ENCODE results near the gene MGAT4B. TPM values are rescaled to one million over a fixed set of nuclear protein-coding genes. Genes with fewer than 3 reads are reported as not detected.

The MGAT4B gene
- total RNA-seq, 2 experiments from 2014 or later, result 85.9 to 103 TPM

DNA sequence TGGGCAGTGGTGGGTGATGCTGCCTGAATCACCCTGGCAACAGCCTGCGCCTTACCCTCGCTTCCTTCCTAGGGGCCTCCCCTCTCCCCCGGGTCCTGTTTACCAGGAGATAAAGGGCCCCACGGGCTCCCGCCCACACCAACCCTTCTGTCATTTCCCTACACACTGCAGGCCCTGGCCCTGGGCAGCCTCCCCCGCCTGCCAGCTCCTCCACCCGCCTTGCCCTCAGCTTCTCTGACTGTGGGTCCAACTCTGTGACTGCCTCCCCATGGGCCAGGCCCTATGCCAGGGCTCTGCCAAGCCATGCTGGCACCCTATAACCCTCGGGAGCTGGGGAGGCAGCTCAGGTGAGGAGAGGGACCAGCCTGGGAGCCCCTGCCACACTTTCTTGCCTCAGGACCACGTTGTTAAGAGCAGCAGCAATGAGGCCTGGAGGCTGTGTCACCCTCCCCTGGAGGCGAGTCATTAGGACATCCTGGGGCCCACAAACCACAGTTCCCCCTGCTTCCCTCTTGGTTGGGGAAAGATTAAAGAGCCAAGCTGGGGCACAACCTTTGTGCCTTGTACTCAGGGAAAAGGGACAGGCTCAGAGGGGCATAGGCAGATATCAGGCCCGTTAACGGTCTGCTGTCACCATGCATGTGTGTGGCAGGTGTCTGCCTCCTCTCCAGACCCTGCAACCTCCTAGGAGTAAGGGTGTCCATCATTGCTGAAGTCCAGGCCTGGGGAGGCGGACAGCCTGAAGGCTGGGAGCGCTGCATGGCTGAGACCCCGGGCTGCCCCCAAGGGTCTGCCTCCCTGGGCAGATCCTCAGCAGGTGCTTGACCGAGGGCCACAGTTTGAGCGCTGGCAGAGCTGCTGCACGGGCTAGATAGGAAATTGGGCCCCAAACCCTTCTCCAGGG is 2.8 kb downstream of the MGAT4B start:
- no peak for ATAC-seq
- DNase-seq, result peak; percentile 48
- Mint-ChIP-seq H3K4me3 (peak overlapping the region; percentile 85), H3K4me1 (ENCODE audit: low read depth) (peaks cover 29% of the 10 kb centered on the region), H3K9me3 (ENCODE audit: insufficient read depth) (no peaks in the 10 kb centered on the region), H3K27ac (peak overlapping the region; percentile 87), H3K27me3 (ENCODE audit: low read depth) (no peaks in the 10 kb centered on the region), H3K36me3 (ENCODE audit: low read depth) (peaks cover 27% of the 10 kb centered on the region)
- POLR2A ChIA-PET, result interaction anchor here (3.6 kb wide), 1 partner anchor 17 kb away, joined by 29 read pairs; the partner anchor contains the start of gene SQSTM1
- CTCF ChIA-PET, result interaction anchor here (1.2 kb wide), 1 partner anchor 41 kb away, joined by 3 read pairs; no protein-coding TSS in a partner anchor

DNA sequence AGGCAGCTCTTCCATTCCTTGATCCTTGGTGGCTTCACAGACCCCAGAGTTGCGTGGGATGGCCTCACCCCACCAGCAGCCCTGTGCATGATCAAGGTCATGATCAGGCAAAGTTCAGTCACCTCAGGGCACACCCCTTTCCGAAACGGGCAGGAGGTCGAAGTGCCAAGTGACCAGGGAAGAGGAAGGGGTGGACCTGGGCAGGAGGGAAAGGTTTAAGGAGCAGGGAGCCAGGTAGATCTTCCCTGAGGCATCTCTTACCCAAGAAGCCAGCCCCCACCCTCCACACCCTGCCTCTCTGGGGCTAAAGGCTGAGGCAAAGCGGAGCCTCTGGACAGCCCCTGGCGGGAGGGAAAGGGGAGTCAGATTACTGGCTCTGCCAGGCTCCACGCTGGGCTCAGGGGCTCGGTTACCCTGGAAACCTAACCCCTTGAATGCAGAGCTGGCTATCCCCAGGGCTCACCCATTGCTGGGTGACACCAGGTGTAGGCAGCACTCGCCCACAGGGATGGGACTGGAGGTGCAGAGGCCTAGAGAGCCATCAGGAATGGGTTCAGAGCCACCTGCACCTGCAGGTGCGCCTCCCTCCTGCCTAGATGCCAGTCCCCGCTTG is 3.6 kb downstream of the MGAT4B start:
- H3K9me3 Mint-ChIP-seq (ENCODE audit: insufficient read depth), result no peaks in the 10 kb centered on the region
- peaks cover 33% of the 10 kb centered on the region for H3K36me3 Mint-ChIP-seq (ENCODE audit: low read depth)
- H3K27ac Mint-ChIP-seq, result no peak overlapping the region
- no peak for ATAC-seq
- POLR2A ChIA-PET, result interaction anchor here (1.6 to 3.6 kb wide), 2 partner anchors 17 kb away, joined by 12 to 29 read pairs; partner anchors contain the start of gene SQSTM1
- CTCF ChIA-PET, result interaction anchor here (1.1 to 2.7 kb wide), 13 partner anchors 9 to 172 kb away, joined by 3 to 18 read pairs (median 7); partner anchors contain the start of genes LTC4S and SQSTM1
- H3K27me3 Mint-ChIP-seq (ENCODE audit: low read depth), result no peaks in the 10 kb centered on the region
- peaks cover 29% of the 10 kb centered on the region for H3K4me1 Mint-ChIP-seq (ENCODE audit: low read depth)
- no peak overlapping the region for H3K4me3 Mint-ChIP-seq
- DNase-seq, result no peak

DNA sequence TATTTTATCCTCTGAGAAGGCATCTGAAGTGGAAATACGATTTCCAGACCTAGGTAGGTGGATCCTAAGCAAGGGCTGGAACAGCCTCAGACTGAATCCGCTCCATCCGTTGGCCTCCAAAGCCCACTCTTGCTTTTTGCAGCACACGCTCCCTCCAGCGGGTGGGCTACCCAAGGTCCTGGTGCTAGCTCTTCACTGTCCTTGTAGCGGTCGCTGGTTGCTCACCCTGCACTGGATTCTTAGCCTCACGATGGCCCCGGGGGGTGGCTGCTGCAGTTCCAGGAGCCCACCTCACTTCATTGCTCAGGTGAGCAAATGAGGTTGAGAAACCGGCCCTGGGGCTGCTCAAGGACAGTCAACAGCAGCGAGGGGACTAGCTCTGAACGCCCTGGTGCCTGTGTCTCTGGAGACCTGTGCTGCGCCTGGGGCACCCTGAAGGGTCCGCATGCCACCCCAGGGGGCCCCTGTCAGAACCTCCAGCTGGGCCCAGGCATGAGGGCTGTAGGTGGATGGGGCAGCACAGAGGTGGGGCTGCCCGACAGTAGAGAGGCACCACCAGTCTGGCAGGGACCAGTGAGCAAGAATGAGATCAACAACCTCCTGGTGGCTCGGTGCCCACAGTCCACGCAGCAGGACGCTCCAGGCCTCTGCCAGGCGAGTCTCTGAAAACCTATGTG is 4.3 kb downstream of the MGAT4B start:
- Mint-ChIP-seq H3K36me3 (ENCODE audit: low read depth) (peaks cover 35% of the 10 kb centered on the region), H3K27me3 (ENCODE audit: low read depth) (no peaks in the 10 kb centered on the region), H3K9me3 (ENCODE audit: insufficient read depth) (no peaks in the 10 kb centered on the region), H3K4me1 (ENCODE audit: low read depth) (peaks cover 29% of the 10 kb centered on the region), H3K27ac (no peak overlapping the region), H3K4me3 (no peak overlapping the region)
- DNase-seq, result no peak
- ATAC-seq, result no peak
- ChIA-PET CTCF (interaction anchor here (0.6 to 2.7 kb wide), 28 partner anchors 9 to 289 kb away, joined by 3 to 18 read pairs (median 6); partner anchors contain the start of genes LTC4S and SQSTM1), POLR2A (interaction anchor here (0.6 to 1.6 kb wide), 3 partner anchors 18 to 125 kb away, joined by 3 to 12 read pairs (median 3); partner anchors contain the start of gene SQSTM1)

DNA sequence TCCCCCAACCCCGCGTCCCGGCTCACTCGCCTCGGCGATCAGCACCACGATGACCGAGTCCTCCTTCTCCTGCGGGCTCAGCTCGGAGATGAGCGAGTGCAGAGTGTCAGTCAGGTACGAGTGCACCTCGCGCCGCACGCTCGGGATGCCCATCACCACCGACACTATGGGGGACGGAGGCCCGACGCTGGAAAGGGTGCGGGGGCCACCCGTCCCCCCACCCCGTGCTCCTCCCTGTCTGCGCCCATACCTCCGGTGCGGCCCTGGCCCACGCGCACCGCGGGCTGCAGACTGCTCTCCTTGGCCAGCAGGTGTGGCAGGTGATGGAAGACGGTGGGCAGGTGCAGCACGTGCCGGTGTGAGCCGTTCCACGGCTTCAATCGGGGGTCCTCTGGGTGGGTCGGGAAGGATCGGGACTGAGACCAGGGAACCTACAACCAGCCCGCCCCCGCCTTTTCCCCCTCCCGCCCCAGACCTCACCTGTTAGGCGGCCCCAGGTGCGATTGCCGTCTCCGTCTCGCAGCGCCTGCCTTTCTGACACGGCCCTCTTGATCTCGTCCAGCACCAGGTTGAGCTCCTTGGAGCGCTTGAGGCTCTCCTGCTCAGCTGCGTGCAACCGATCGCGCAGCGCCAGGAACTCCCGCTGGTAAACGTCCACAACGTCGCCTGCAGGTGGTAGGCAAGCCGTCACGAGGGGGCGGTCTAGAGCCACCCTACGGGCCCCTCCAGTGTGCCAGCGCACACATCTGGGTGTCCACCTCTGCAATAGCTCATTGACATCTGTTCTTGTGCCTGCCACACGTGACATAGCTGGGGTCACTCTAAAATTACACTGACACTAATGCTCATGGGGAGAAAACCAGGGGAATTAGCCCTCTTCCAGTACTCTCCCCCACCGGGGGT is 5.1 kb downstream of the MGAT4B start:
- H3K9me3 Mint-ChIP-seq (ENCODE audit: insufficient read depth), result no peaks in the 10 kb centered on the region
- ChIA-PET POLR2A (interaction anchor here (0.5 to 1.6 kb wide), 4 partner anchors 18 to 124 kb away, joined by 3 to 12 read pairs (median 3); partner anchors contain the start of gene SQSTM1), CTCF (interaction anchor here (0.6 to 2.7 kb wide), 30 partner anchors 8 to 289 kb away, joined by 3 to 18 read pairs (median 5); partner anchors contain the start of genes LTC4S and SQSTM1)
- H3K27ac Mint-ChIP-seq, result no peak overlapping the region
- H3K36me3 Mint-ChIP-seq (ENCODE audit: low read depth), result peaks cover 43% of the 10 kb centered on the region
- H3K4me3 Mint-ChIP-seq, result no peak overlapping the region
- no peaks in the 10 kb centered on the region for H3K27me3 Mint-ChIP-seq (ENCODE audit: low read depth)
- H3K4me1 Mint-ChIP-seq (ENCODE audit: low read depth), result peaks cover 33% of the 10 kb centered on the region
- peak; percentile 87 for DNase-seq
- peak; percentile 43 for ATAC-seq

DNA sequence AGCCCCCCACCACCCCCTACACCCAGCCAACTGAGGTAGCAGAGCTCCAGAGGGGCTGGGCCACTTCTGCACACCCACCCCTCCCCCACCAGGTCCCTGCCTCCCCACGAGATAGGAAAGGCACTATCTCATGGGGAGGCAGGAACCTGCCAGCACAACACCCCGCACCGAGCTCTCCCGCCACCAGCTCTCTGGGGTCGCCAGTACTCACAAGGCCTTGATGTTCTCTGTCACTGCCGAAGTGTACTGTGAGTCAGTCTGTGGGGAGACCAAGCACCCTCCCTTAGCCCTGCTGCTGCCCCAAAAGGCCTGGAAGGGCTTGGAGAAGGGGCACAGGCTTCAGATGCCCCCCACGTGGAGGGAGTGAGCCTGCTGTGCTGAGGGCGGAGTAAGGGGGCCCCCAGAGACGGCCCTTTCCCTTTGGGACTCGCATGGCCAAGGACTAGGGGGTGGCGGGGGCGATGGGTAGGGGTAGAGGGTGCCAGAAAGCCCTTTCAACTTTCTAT is 5.9 kb downstream of the MGAT4B start:
- H3K27ac Mint-ChIP-seq, result no peak overlapping the region
- DNase-seq (no peak), ATAC-seq (no peak)
- POLR2A ChIA-PET, result interaction anchor here (0.5 kb wide), 1 partner anchor 20 kb away, joined by 3 read pairs; the partner anchor contains the start of gene SQSTM1
- H3K27me3 Mint-ChIP-seq (ENCODE audit: low read depth), result no peaks in the 10 kb centered on the region
- peaks cover 43% of the 10 kb centered on the region for H3K36me3 Mint-ChIP-seq (ENCODE audit: low read depth)
- peaks cover 33% of the 10 kb centered on the region for H3K4me1 Mint-ChIP-seq (ENCODE audit: low read depth)
- CTCF ChIA-PET, result interaction anchor here (1.7 to 2.7 kb wide), 3 partner anchors 10 to 108 kb away, joined by 9 to 18 read pairs (median 10); partner anchors contain the start of gene SQSTM1
- no peaks in the 10 kb centered on the region for H3K9me3 Mint-ChIP-seq (ENCODE audit: insufficient read depth)
- H3K4me3 Mint-ChIP-seq, result no peak overlapping the region

DNA sequence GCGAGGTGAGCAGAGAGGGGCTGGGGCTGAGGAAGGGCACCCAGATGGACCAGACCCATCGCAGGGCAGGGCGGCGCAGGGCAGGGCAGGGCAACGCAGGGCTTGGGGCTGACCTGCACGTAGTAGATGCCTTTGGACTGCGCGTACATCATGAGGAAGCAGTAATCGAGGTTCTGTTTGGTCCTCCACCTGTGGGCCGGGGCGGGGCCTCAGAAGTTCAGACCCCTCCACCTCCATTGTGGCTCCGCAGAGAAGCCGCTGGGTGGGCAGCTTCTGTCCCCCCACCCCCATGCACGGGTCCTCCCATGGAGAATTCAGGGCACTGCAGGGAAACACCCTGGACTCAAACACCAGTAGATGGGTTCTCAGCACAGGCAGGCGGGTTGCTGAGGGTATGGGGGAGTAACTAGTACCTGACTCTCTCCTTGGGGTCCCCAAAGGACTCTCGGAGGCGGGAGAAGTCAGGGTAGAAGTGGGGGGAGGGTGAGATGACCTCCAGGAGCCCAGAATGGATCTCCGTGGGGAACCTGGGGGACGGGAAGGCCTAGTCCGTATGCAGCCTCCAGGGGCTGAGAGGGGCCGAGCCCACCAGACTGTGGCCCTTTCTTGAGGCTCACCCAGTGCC is 6.5 kb downstream of the MGAT4B start:
- H3K4me1 Mint-ChIP-seq (ENCODE audit: low read depth), result peaks cover 31% of the 10 kb centered on the region
- ChIA-PET CTCF (interaction anchor here (2.7 kb wide), 1 partner anchor 20 kb away, joined by 18 read pairs; the partner anchor contains the start of gene SQSTM1), POLR2A (no interaction called here)
- H3K9me3 Mint-ChIP-seq (ENCODE audit: insufficient read depth), result no peaks in the 10 kb centered on the region
- H3K27ac Mint-ChIP-seq, result no peak overlapping the region
- H3K36me3 Mint-ChIP-seq (ENCODE audit: low read depth), result peaks cover 41% of the 10 kb centered on the region
- ATAC-seq (no peak), DNase-seq (no peak)
- H3K27me3 Mint-ChIP-seq (ENCODE audit: low read depth), result no peaks in the 10 kb centered on the region
- no peak overlapping the region for H3K4me3 Mint-ChIP-seq

DNA sequence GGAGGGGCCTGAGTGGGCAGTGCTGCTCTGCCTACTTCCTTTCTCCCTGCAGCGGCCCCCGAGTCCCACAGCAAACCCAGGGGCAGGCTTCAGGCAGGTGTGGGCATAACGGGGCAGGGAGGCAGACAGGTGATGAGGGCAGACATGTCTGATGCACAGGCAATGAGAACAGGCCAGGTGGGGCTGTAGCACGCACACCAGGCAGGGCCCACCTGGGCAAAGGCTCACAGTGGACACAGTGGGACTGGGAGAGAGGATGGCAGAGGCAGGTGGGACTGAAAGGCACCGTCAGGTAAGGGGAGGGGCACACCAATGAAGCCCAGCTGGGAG is 7.1 kb downstream of the MGAT4B start:
- Mint-ChIP-seq H3K4me3 (no peak overlapping the region), H3K36me3 (ENCODE audit: low read depth) (peaks cover 36% of the 10 kb centered on the region), H3K4me1 (ENCODE audit: low read depth) (peaks cover 31% of the 10 kb centered on the region), H3K9me3 (ENCODE audit: insufficient read depth) (no peaks in the 10 kb centered on the region), H3K27me3 (ENCODE audit: low read depth) (no peaks in the 10 kb centered on the region), H3K27ac (no peak overlapping the region)
- ATAC-seq (no peak), DNase-seq (no peak)
- ChIA-PET POLR2A (no interaction called here), CTCF (no interaction called here)

DNA sequence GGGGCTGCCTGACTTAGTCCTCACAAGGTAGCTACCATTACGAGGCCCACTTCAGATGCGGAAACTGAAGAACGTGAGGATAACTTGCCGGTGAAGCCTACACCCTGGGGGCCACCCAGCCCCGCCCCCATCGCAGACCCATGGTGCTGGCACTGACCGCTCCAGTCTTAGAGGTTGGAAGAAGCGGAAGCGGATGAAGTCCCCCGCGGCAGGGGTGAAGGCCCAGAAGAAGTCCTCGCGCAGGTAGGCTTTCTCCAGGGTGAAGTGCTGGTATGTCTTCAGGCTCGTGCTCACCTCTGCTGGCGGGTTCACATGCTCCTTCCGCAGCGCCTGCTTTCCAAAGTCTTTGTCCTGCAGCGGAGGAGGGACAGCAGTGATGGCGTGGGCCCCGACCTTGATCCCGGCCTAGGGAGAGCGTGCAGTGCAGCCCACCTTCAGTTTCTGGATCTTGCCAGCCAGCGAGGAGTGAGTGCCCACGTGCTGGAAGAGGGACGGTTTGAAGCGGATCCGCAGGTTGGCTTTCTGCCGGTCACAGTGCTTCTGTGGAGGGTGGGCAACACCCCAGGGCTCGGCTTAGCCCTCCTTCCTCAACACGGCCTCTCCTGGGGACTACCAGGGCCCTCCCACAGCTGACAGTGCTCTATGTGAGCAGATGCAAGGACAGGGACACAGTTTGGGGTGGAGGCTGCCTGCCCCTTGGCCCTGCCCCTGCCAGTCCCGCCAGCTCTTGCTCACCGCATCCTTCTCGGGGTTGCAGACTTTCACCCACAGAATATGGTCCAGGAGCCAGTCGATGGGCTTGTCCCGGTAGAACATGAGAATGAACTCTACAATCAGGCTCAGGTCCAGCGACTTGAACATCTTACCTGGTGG is 7.7 kb downstream of the MGAT4B start:
- H3K4me1 Mint-ChIP-seq (ENCODE audit: low read depth), result peaks cover 31% of the 10 kb centered on the region
- peaks cover 32% of the 10 kb centered on the region for H3K36me3 Mint-ChIP-seq (ENCODE audit: low read depth)
- ChIA-PET CTCF (no interaction called here), POLR2A (interaction anchor here (0.6 to 0.9 kb wide), 2 partner anchors 22 to 59 kb away, joined by 3 read pairs; partner anchors contain the start of gene SQSTM1)
- H3K27me3 Mint-ChIP-seq (ENCODE audit: low read depth), result no peaks in the 10 kb centered on the region
- no peak for ATAC-seq
- no peaks in the 10 kb centered on the region for H3K9me3 Mint-ChIP-seq (ENCODE audit: insufficient read depth)
- H3K4me3 Mint-ChIP-seq, result no peak overlapping the region
- no peak for DNase-seq
- H3K27ac Mint-ChIP-seq, result no peak overlapping the region

DNA sequence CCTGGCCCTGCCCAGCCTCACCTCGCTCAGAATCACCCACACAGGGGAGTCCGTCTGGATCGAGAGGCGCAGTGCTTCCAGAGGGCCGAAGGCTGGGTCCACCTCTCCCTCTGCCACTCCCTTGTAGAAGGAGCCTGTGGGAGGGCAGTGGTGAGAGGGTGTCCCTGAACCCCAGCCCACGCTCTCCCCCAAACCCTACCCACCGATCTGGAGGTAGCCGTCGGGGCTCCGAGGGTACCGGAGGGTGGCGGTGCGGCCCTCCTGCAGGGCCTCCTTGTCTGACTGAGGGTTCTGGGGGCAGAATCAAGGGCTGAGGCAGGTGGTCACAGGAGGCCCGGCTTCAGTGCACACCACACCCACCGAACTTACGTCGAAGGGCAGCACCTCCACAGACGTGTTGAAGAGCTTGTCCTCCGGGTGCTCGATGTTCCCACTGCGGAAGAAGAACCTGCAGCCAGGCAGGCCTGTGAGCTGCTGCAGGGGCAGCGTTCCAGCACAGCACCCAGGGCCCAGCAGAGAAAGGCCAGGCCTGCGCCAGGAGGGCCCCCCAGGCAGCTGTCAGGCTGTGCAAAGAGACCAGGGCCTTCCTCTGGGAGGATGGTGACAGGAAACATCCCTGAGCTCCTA is 8.4 kb downstream of the MGAT4B start:
- ChIA-PET POLR2A (interaction anchor here (0.6 to 0.9 kb wide), 2 partner anchors 22 to 60 kb away, joined by 3 read pairs; partner anchors contain the start of gene SQSTM1), CTCF (interaction anchor here (0.7 to 6.3 kb wide), 2 partner anchors 35 to 107 kb away, joined by 3 to 48 read pairs; no protein-coding TSS in a partner anchor)
- Mint-ChIP-seq H3K4me3 (no peak overlapping the region), H3K27me3 (ENCODE audit: low read depth) (no peaks in the 10 kb centered on the region), H3K27ac (no peak overlapping the region), H3K9me3 (ENCODE audit: insufficient read depth) (no peaks in the 10 kb centered on the region), H3K4me1 (ENCODE audit: low read depth) (peaks cover 33% of the 10 kb centered on the region), H3K36me3 (ENCODE audit: low read depth) (peaks cover 32% of the 10 kb centered on the region)
- no peak for DNase-seq
- ATAC-seq, result no peak

Measured in activated CD8-positive, alpha-beta T cell treated with anti-CD3 and anti-CD28 coated beads, Interleukin-2, amount 10 ng/mL, durations not matched to agents 7 days and 5 days (primary cell).